Measurements from ENCODE around the gene PIGU. TPM values are rescaled to one million over a fixed set of nuclear protein-coding genes. Genes with fewer than 3 reads are reported as not detected.

Gene PIGU
- total RNA-seq, 2 donors from 2014 or later = 35.8 to 41.2 TPM

DNA sequence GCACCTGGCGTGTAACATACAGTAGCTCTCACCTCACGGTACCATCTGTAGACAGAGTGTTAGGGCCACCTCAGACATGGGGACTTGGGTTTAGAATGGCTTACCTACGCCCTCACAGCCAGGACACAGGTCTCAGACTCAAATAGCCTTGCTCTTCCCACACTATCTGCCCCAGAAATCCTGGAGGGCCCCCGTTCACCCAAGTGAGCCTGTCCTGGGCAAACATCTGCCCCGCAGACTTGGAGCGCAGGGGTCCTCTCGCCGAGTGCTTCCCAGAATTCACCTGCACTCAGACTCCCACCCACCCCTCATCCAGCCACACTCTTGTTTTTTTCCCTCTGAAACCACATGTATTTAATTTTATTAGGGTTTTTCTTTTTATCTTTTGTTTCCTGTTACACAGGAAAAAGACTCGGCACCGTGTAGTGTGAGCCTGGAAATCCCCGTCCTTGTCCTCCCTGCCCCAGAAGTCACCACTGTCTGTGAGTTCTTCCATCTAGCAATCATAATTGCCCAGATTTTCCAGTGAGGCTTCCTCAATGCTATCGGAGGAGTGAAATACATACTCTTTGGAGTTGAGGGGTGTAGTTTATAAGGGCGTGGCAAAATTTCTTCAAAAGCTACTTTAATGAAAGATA lies 135.5 kb downstream of the PIGU start:
- Mint-ChIP-seq H3K36me3 (ENCODE audit: low read depth) (peaks cover 51% of the 10 kb centered on the region), H3K27me3 (ENCODE audit: insufficient read depth) (no peaks in the 10 kb centered on the region), H3K27ac (no peak overlapping the region), H3K4me3 (no peak overlapping the region), H3K4me1 (peaks cover 10% of the 10 kb centered on the region), H3K9me3 (no peaks in the 10 kb centered on the region)
- Histone ChIP-seq H3K27ac (ENCODE audit: low read depth, low read length) (no peak overlapping the region), H3K4me1 (ENCODE audit: control insufficient read depth, insufficient read depth, low read length) (no peaks in the 10 kb centered on the region), H3K36me3 (ENCODE audit: control insufficient read depth, insufficient read depth, low read length) (peaks cover 44% of the 10 kb centered on the region), H3K9me3 (ENCODE audit: control insufficient read depth, low read length) (no peaks in the 10 kb centered on the region), H3K9ac (ENCODE audit: extremely low read depth, low read length, poor library complexity, severe bottlenecking) (no peak overlapping the region), H3K27me3 (ENCODE audit: control insufficient read depth, insufficient read depth, low read length, poor library complexity, severe bottlenecking) (no peaks in the 10 kb centered on the region), H3K4me3 (ENCODE audit: low read length) (no peak overlapping the region)
- DNase-seq = no peak
- WGBS, 2 experiments (ENCODE audit: insufficient coverage in 1 of 2, insufficient read length in 1 of 2) = 93 to 96% methylated on average over 5 to 12 of the region's 13 CpGs
- no peak for TF ChIP-seq CTCF (conservative IDR thresholded peaks at IDR 0.05)

GRCh38 chr20:34540596-34541263 lies 136.2 kb downstream of the PIGU start:
- no peak for DNase-seq
- no peaks in the 10 kb centered on the region for H3K4me1 ChIP-seq (ENCODE audit: control insufficient read depth, insufficient read depth, low read length)
- Mint-ChIP-seq H3K4me3 (no peak overlapping the region), H3K27me3 (ENCODE audit: insufficient read depth) (no peaks in the 10 kb centered on the region), H3K27ac (no peak overlapping the region), H3K36me3 (ENCODE audit: low read depth) (peaks cover 57% of the 10 kb centered on the region), H3K4me1 (peaks cover 10% of the 10 kb centered on the region), H3K9me3 (no peaks in the 10 kb centered on the region)
- peaks cover 50% of the 10 kb centered on the region for H3K36me3 ChIP-seq (ENCODE audit: control insufficient read depth, insufficient read depth, low read length)
- no peak overlapping the region for H3K27ac ChIP-seq (ENCODE audit: low read depth, low read length)
- no peaks in the 10 kb centered on the region for H3K9me3 ChIP-seq (ENCODE audit: control insufficient read depth, low read length)
- no peak overlapping the region for H3K9ac ChIP-seq (ENCODE audit: extremely low read depth, low read length, poor library complexity, severe bottlenecking)
- TF ChIP-seq CTCF (conservative IDR thresholded peaks at IDR 0.05) = no peak
- H3K4me3 ChIP-seq (ENCODE audit: low read length) = no peak overlapping the region
- 91 to 94% methylated on average over 11 to 15 of the region's 15 CpGs for WGBS, 2 experiments (ENCODE audit: insufficient coverage in 1 of 2, insufficient read length in 1 of 2)
- no peaks in the 10 kb centered on the region for H3K27me3 ChIP-seq (ENCODE audit: control insufficient read depth, insufficient read depth, low read length, poor library complexity, severe bottlenecking)

- TF ChIP-seq CTCF (conservative IDR thresholded peaks at IDR 0.05) = no peak
- 97 to 98% methylated on average over 4 to 8 of the region's 8 CpGs for WGBS, 2 experiments (ENCODE audit: insufficient coverage in 1 of 2, insufficient read length in 1 of 2)
- Mint-ChIP-seq H3K27ac (no peak overlapping the region), H3K4me1 (peaks cover 9% of the 10 kb centered on the region), H3K27me3 (ENCODE audit: insufficient read depth) (no peaks in the 10 kb centered on the region), H3K36me3 (ENCODE audit: low read depth) (peaks cover 67% of the 10 kb centered on the region), H3K9me3 (no peaks in the 10 kb centered on the region), H3K4me3 (no peak overlapping the region)
- DNase-seq = no peak
- Histone ChIP-seq H3K27ac (ENCODE audit: low read depth, low read length) (no peak overlapping the region), H3K9me3 (ENCODE audit: control insufficient read depth, low read length) (no peaks in the 10 kb centered on the region), H3K4me3 (ENCODE audit: low read length) (no peak overlapping the region), H3K4me1 (ENCODE audit: control insufficient read depth, insufficient read depth, low read length) (no peaks in the 10 kb centered on the region), H3K9ac (ENCODE audit: extremely low read depth, low read length, poor library complexity, severe bottlenecking) (no peak overlapping the region), H3K36me3 (ENCODE audit: control insufficient read depth, insufficient read depth, low read length) (peaks cover 60% of the 10 kb centered on the region), H3K27me3 (ENCODE audit: control insufficient read depth, insufficient read depth, low read length, poor library complexity, severe bottlenecking) (no peaks in the 10 kb centered on the region)
Observed at GRCh38 chr20:34539756-34540155, 137.1 kb downstream of the PIGU start.

Data from endodermal cell (in vitro differentiated cells).